Measurements from ENCODE around the gene ARFRP1. TPM values are rescaled to one million over a fixed set of nuclear protein-coding genes. Genes with fewer than 3 reads are reported as not detected.

The ARFRP1 gene
- total and polyA plus RNA-seq, 2 of the 13 experiments (the other 11 are each of a cell fraction or from before 2014, with no cell fraction given) = 32.0 to 51.1 TPM

- TF ChIP-seq MLXIP (CRISPR knock-in tag; IDR thresholded peaks at IDR 0.05; ENCODE audit: borderline replicate concordance) (no peak), CBX5 (CRISPR knock-in tag; IDR thresholded peaks at IDR 0.05; ENCODE audit: borderline replicate concordance) (no peak), ZFYVE20 (CRISPR knock-in tag; IDR thresholded peaks at IDR 0.05; ENCODE audit: borderline replicate concordance, low read depth) (no peak), KLF12 (CRISPR knock-in tag; IDR thresholded peaks at IDR 0.05; ENCODE audit: borderline replicate concordance) (no peak), PRMT3 (CRISPR knock-in tag; IDR thresholded peaks at IDR 0.05; ENCODE audit: borderline replicate concordance, low read depth) (no peak), ZNF530 (CRISPR knock-in tag; IDR thresholded peaks at IDR 0.05; ENCODE audit: low read depth) (no peak), GFI1 (CRISPR knock-in tag; IDR thresholded peaks at IDR 0.05; ENCODE audit: borderline replicate concordance) (no peak), POLR2G (IDR thresholded peaks at IDR 0.05; ENCODE audit: low read depth, low read length) (no peak), FOXO4 (CRISPR knock-in tag; conservative IDR thresholded peaks at IDR 0.05) (no peak)
Measured at GRCh38 chr20:63667858-63668257, 39.9 kb downstream of the ARFRP1 start (continued).
